GM23338 (cell line): ENCODE measurements around the gene ACY1. TPM values are rescaled to one million over a fixed set of nuclear protein-coding genes. Genes with fewer than 3 reads are reported as not detected.

Experiments used
- ATAC-seq: fragments of 200-7000 bp; cut with Tn5 transposase; 3 replicates; pipeline ENCODE4 v1.9.1; 2020
- DNase-seq: peaks from one replicate; pipeline ENCODE4 v3.0.0-alpha.2; 2015; ENCODE audit warnings: low spot score
- H2AFZ ChIP-seq: fragments of 200-600 bp; sonication (generic); 2 replicates; pipeline ENCODE4 v1.8.0; 2016; ENCODE audit warnings: antibody characterized with exemption, mild to moderate bottlenecking, moderate library complexity
- H3F3A ChIP-seq: fragments of 200-600 bp; sonication (generic); replicated peaks from 2 replicates; pipeline ENCODE4 v1.8.0; 2017; ENCODE audit warnings: antibody characterized with exemption, mixed run types, low read depth
- H3K27ac ChIP-seq: fragments of 200-600 bp; sonication (generic); 2 replicates; pipeline ENCODE4 v1.6.1; 2016; ENCODE audit warnings: low read depth
- H3K27me3 ChIP-seq: fragments of 200-600 bp; sonication (generic); 2 replicates; pipeline ENCODE4 v1.8.0; 2016; ENCODE audit warnings: mild to moderate bottlenecking, mixed run types, moderate library complexity; ENCODE audit not compliant: insufficient read depth
- H3K36me3 ChIP-seq: fragments of 200-600 bp; sonication (generic); 2 replicates; pipeline ENCODE4 v1.8.0; 2016; ENCODE audit warnings: mild to moderate bottlenecking; ENCODE audit not compliant: insufficient read depth
- H3K4me1 ChIP-seq: fragments of 200-600 bp; sonication (generic); 2 replicates; pipeline ENCODE4 v1.8.0; 2016; ENCODE audit warnings: mild to moderate bottlenecking, moderate library complexity; ENCODE audit not compliant: insufficient read depth
- H3K4me2 ChIP-seq: fragments of 200-600 bp; sonication (generic); 2 replicates; pipeline ENCODE4 v1.7.1; 2017; ENCODE audit warnings: mixed run types
- H3K4me3 ChIP-seq: fragments of 200-600 bp; sonication (generic); 2 replicates; pipeline ENCODE4 v1.6.1; 2016; ENCODE audit warnings: mixed run types
- H3K79me2 ChIP-seq: fragments of 200-600 bp; sonication (generic); replicated peaks from 2 replicates; pipeline ENCODE4 v1.8.0; 2017; ENCODE audit warnings: mild to moderate bottlenecking; ENCODE audit not compliant: insufficient read depth
- H3K9me2 ChIP-seq: fragments of 200-600 bp; sonication (generic); 2 replicates; pipeline ENCODE4 v1.8.0; 2017; ENCODE audit not compliant: insufficient read depth
- H4K20me1 ChIP-seq: fragments of 200-600 bp; sonication (generic); replicated peaks from 2 replicates; pipeline ENCODE4 v1.8.0; 2017; ENCODE audit warnings: mild to moderate bottlenecking; ENCODE audit not compliant: insufficient read depth
- H3K27ac Mint-ChIP-seq: 2 replicates; pipeline ENCODE4 v1.8.0; 2020; ENCODE audit warnings: inconsistent platforms, mild to moderate bottlenecking, moderate library complexity, mixed read lengths
- H3K27me3 Mint-ChIP-seq: 3 replicates; pipeline ENCODE4 v1.8.0; 2022; ENCODE audit warnings: low read depth, mild to moderate bottlenecking, moderate library complexity, mixed read lengths, inconsistent platforms; ENCODE audit not compliant: insufficient read depth, poor library complexity
- H3K36me3 Mint-ChIP-seq: 3 replicates; pipeline ENCODE4 v1.8.0; 2021; ENCODE audit warnings: low read depth, mild to moderate bottlenecking, inconsistent platforms, moderate library complexity, mixed read lengths
- H3K4me1 Mint-ChIP-seq: 3 replicates; pipeline ENCODE4 v1.8.0; 2020; ENCODE audit warnings: mild to moderate bottlenecking, inconsistent platforms, mixed read lengths
- H3K4me3 Mint-ChIP-seq: 3 replicates; pipeline ENCODE4 v1.8.0; 2021; ENCODE audit warnings: moderate library complexity, mild to moderate bottlenecking, inconsistent platforms, mixed read lengths
- H3K9me3 Mint-ChIP-seq: 3 replicates; pipeline ENCODE4 v1.8.0; 2020; ENCODE audit warnings: moderate library complexity, mild to moderate bottlenecking, inconsistent platforms, mixed read lengths
- CREB1 ChIP-seq: fragments of 250-450 bp; sonication (Bioruptor Pico); IDR thresholded peaks from 2 replicates; pipeline ENCODE4 v1.5.0; 2020; ENCODE audit warnings: low read depth, mild to moderate bottlenecking, moderate library complexity
- EZH2 ChIP-seq: fragments of 200-600 bp; sonication (generic); IDR thresholded peaks from one replicate; pipeline ENCODE4 v1.8.0; 2017; ENCODE audit warnings: antibody characterized with exemption, mild to moderate bottlenecking, low read depth; ENCODE audit not compliant: unreplicated experiment
- EZH2phosphoT487 ChIP-seq: fragments of 200-600 bp; sonication (generic); IDR thresholded peaks from one replicate; pipeline ENCODE4 v1.8.1; 2018; ENCODE audit warnings: antibody characterized with exemption; ENCODE audit not compliant: unreplicated experiment
- JUNB ChIP-seq: IDR thresholded peaks from one replicate; pipeline ENCODE4 v1.6.1; 2016; ENCODE audit warnings: antibody characterized with exemption; ENCODE audit not compliant: unreplicated experiment
- POLR2AphosphoS5 ChIP-seq: IDR thresholded peaks from 2 replicates; pipeline ENCODE4 v1.6.1; 2016; ENCODE audit warnings: antibody characterized with exemption, low read depth
- STAT1 ChIP-seq: IDR thresholded peaks from one replicate; pipeline ENCODE4 v1.6.1; 2016; ENCODE audit warnings: antibody characterized with exemption; ENCODE audit not compliant: unreplicated experiment
- polyA plus RNA-seq: library from polyadenylated mRNA; unstranded; fragments of >200 nt; fragmentation: Nextera tagmentation; extraction: Ambion mirVana; gene quantifications from 2 replicates; pipeline ENCODE4 v1.2.1, GENCODE V29; 2016
- total RNA-seq: library from RNA; depleted of rRNA; stranded (reverse); fragments of >200 nt; shearing (Covaris generic); gene quantifications from 2 replicates; pipeline ENCODE4 v1.2.3, GENCODE V29; 2014
- TF ChIP-seq, protein P1 (sequence below): fragments of 250-450 bp; sonication (Bioruptor Pico); IDR thresholded peaks from 2 replicates; pipeline ENCODE4 v1.5.0; 2020; ENCODE audit warnings: mild to moderate bottlenecking, moderate library complexity
- TF ChIP-seq, protein P2 (sequence below), 2 experiments: fragments of 200-600 bp in 1 of 2; sonication (generic) in 1 of 2; conservative IDR thresholded peaks; 2 replicates each; pipeline versions ENCODE4 v1.5.1 to v1.6.1; 2016 to 2017; ENCODE audit warnings: antibody characterized with exemption in 2 of 2, low read depth in 2 of 2, mild to moderate bottlenecking in 2 of 2, moderate library complexity in 1 of 2

ACY1 gene
- total and polyA plus RNA-seq, 2 experiments from 2014 or later, result 38.4 to 62.8 TPM

DNA sequence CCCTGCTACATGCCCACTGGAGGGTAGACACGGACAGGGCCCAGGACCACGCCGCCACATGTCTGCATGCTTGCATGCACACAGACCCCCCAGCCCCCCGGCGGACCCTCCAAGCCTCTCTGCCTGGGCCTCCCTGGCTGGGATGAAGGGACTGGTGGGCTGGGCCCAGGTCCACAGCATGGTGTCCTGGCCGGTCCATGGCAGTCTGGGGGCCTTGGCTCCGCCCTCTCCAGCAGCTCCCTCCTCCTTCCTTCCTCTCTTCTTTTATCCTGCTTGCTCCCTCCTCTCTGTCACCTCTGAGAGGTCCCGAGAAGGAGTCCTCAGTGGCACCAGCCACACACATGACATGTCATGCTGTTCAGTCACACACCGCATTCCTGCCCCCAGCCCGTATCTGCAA, 48.6 kb downstream of the ACY1 start (continued):
- TF ChIP-seq, protein P1, sequence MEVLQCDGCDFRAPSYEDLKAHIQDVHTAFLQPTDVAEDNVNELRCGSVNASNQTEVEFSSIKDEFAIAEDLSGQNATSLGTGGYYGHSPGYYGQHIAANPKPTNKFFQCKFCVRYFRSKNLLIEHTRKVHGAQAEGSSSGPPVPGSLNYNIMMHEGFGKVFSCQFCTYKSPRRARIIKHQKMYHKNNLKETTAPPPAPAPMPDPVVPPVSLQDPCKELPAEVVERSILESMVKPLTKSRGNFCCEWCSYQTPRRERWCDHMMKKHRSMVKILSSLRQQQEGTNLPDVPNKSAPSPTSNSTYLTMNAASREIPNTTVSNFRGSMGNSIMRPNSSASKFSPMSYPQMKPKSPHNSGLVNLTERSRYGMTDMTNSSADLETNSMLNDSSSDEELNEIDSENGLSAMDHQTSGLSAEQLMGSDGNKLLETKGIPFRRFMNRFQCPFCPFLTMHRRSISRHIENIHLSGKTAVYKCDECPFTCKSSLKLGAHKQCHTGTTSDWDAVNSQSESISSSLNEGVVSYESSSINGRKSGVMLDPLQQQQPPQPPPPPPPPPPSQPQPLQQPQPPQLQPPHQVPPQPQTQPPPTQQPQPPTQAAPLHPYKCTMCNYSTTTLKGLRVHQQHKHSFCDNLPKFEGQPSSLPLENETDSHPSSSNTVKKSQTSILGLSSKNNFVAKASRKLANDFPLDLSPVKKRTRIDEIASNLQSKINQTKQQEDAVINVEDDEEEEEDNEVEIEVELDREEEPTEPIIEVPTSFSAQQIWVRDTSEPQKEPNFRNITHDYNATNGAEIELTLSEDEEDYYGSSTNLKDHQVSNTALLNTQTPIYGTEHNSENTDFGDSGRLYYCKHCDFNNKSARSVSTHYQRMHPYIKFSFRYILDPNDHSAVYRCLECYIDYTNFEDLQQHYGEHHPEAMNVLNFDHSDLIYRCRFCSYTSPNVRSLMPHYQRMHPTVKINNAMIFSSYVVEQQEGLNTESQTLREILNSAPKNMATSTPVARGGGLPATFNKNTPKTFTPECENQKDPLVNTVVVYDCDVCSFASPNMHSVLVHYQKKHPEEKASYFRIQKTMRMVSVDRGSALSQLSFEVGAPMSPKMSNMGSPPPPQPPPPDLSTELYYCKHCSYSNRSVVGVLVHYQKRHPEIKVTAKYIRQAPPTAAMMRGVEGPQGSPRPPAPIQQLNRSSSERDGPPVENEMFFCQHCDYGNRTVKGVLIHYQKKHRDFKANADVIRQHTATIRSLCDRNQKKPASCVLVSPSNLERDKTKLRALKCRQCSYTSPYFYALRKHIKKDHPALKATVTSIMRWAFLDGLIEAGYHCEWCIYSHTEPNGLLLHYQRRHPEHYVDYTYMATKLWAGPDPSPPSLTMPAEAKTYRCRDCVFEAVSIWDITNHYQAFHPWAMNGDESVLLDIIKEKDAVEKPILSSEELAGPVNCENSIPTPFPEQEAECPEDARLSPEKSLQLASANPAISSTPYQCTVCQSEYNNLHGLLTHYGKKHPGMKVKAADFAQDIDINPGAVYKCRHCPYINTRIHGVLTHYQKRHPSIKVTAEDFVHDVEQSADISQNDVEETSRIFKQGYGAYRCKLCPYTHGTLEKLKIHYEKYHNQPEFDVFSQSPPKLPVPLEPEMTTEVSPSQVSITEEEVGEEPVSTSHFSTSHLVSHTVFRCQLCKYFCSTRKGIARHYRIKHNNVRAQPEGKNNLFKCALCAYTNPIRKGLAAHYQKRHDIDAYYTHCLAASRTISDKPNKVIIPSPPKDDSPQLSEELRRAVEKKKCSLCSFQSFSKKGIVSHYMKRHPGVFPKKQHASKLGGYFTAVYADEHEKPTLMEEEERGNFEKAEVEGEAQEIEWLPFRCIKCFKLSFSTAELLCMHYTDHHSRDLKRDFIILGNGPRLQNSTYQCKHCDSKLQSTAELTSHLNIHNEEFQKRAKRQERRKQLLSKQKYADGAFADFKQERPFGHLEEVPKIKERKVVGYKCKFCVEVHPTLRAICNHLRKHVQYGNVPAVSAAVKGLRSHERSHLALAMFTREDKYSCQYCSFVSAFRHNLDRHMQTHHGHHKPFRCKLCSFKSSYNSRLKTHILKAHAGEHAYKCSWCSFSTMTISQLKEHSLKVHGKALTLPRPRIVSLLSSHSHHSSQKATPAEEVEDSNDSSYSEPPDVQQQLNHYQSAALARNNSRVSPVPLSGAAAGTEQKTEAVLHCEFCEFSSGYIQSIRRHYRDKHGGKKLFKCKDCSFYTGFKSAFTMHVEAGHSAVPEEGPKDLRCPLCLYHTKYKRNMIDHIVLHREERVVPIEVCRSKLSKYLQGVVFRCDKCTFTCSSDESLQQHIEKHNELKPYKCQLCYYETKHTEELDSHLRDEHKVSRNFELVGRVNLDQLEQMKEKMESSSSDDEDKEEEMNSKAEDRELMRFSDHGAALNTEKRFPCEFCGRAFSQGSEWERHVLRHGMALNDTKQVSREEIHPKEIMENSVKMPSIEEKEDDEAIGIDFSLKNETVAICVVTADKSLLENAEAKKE (CRISPR knock-in tag), result no peak
- TF ChIP-seq EZH2 (no peak), JUNB (no peak), EZH2phosphoT487 (no peak)

DNA sequence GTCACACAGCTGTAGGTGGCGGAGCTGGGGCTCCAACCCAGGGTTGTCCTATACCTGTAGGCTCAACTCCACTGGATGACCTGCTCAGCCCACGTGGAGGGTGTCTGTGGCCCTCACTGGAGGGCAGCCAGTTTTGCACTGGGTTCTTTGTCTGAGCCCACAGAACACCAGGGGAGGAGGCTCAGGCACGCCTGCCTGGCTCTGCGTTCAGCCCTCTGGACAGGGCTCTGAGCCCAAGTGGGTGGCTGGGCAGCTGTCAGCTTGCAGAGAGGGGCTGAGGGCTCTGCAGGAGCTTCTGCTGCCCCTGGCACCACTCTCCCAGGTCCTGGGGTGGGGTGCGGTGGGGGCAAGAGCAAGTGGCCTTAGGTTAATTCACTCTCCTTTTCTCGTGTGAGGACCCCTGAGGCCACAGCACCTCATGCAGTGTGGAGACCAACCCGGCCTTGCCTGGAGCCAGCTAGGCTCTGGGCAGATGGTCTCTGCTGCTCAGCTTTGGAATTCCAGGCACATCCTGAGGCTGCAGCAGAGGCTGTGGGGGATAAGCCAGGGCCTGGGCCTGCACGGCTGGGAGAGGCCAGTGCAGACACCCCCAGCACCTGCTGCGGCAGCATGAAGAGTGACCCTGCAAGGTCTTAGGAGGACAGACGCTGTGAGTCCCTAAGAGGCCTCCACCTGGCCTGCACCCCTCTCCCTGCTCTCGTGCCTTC, 49.5 kb downstream of the ACY1 start:
- no peaks in the 10 kb centered on the region for H4K20me1 ChIP-seq
- Mint-ChIP-seq H3K4me1 (peaks cover 4% of the 10 kb centered on the region), H3K27ac (no peak overlapping the region), H3K4me3 (no peak overlapping the region), H3K36me3 (no peaks in the 10 kb centered on the region), H3K27me3 (peaks cover 11% of the 10 kb centered on the region), H3K9me3 (no peaks in the 10 kb centered on the region)
- H3K4me3 ChIP-seq, result no peak overlapping the region
- ATAC-seq (no peak), DNase-seq (no peak)
- H3K9me2 ChIP-seq, result no peaks in the 10 kb centered on the region
- no peaks in the 10 kb centered on the region for H3K27me3 ChIP-seq
- H2AFZ ChIP-seq, result no peak overlapping the region
- no peak overlapping the region for H3K4me2 ChIP-seq
- H3K79me2 ChIP-seq, result no peaks in the 10 kb centered on the region
- H3K36me3 ChIP-seq, result no peaks in the 10 kb centered on the region
- no peaks in the 10 kb centered on the region for H3F3A ChIP-seq
- H3K27ac ChIP-seq, result no peak overlapping the region
- no peaks in the 10 kb centered on the region for H3K4me1 ChIP-seq
- TF ChIP-seq, protein P2, sequence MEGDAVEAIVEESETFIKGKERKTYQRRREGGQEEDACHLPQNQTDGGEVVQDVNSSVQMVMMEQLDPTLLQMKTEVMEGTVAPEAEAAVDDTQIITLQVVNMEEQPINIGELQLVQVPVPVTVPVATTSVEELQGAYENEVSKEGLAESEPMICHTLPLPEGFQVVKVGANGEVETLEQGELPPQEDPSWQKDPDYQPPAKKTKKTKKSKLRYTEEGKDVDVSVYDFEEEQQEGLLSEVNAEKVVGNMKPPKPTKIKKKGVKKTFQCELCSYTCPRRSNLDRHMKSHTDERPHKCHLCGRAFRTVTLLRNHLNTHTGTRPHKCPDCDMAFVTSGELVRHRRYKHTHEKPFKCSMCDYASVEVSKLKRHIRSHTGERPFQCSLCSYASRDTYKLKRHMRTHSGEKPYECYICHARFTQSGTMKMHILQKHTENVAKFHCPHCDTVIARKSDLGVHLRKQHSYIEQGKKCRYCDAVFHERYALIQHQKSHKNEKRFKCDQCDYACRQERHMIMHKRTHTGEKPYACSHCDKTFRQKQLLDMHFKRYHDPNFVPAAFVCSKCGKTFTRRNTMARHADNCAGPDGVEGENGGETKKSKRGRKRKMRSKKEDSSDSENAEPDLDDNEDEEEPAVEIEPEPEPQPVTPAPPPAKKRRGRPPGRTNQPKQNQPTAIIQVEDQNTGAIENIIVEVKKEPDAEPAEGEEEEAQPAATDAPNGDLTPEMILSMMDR (conservative IDR thresholded peaks at IDR 0.05; ENCODE audit: low read depth in 2 of 2), result no peak
- TF ChIP-seq CREB1 (CRISPR knock-in tag) (no peak), POLR2AphosphoS5 (no peak), STAT1 (no peak)
- TF ChIP-seq, protein P1 (CRISPR knock-in tag), result no peak
